Thyroid gland (tissue), 4 donors: ENCODE data around the gene PTCD2. TPM values are rescaled to one million over a fixed set of nuclear protein-coding genes. Genes with fewer than 3 reads are reported as not detected.
A peak's percentile ranks its signal among the peaks of the same experiment; 100 is the strongest.

Source experiments
- DNase-seq, 2 donors: peaks; one replicate each; pipeline ENCODE4 v3.0.0-alpha.2; 2019
- H3K27ac ChIP-seq, 3 donors: fragments of 200-600 bp; sonication (generic); 1 replicate in 2 of 3; 2 replicates in 1 of 3; pipeline ENCODE4 v1.5.1; 2016 to 2019; ENCODE audit warnings: mild to moderate bottlenecking in 1 of 3, moderate library complexity in 1 of 3
- H3K27me3 ChIP-seq: fragments of 200-600 bp; sonication (generic); one replicate; pipeline ENCODE4 v1.5.1; 2019
- H3K36me3 ChIP-seq, 2 donors: fragments of 200-600 bp; sonication (generic); one replicate each; pipeline ENCODE4 v1.5.1; 2016 to 2019
- H3K4me1 ChIP-seq, 2 donors: fragments of 200-600 bp; sonication (generic); one replicate each; pipeline ENCODE4 v1.5.1; 2017 to 2019
- H3K4me3 ChIP-seq, 3 donors: fragments of 200-600 bp; sonication (generic); replicated peaks in 1 of 3; 1 replicate in 2 of 3; 2 replicates in 1 of 3; pipeline ENCODE4 v1.5.1; 2016; ENCODE audit warnings: mild to moderate bottlenecking in 1 of 3
- H3K9me3 ChIP-seq: fragments of 200-600 bp; sonication (generic); one replicate; pipeline ENCODE4 v1.5.1; 2017
- POLR2A ChIP-seq, 2 donors: fragments of 450-650 bp; IDR thresholded peaks; one replicate each; pipeline ENCODE4 v1.6.1; 2017; ENCODE audit warnings: antibody characterized with exemption in 2 of 2, mild to moderate bottlenecking in 2 of 2, moderate library complexity in 1 of 2
- WGBS, 2 donors: methylation state at CpG; one replicate each; pipeline ENCODE4 v1.1.5; 2017; 5-methylcytosine and 5-hydroxymethylcytosine counted together
- intact Hi-C: fragments of 100-400 bp; cut with DNase I; formaldehyde crosslinking; loops from one replicate; pipeline ENCODE4 v1.15.1; 2023
- total RNA-seq, 4 donors: library from RNA; depleted of rRNA; stranded (reverse); fragments of >200 nt; gene quantifications; one replicate each; pipeline ENCODE4 v1.2.3, GENCODE V29; 2016
- TF ChIP-seq, protein P1 (sequence below), 6 experiments: fragments of 200-600 bp in 3 of 6; fragments of 450-650 bp in 3 of 6; sonication (generic) in 3 of 6; IDR thresholded peaks; one replicate each; pipeline ENCODE4 v1.5.1; 2016 to 2019; ENCODE audit warnings: antibody characterized with exemption in 6 of 6, mild to moderate bottlenecking in 2 of 6, inconsistent platforms in 1 of 6, moderate library complexity in 1 of 6

PTCD2 gene
- total RNA-seq, 4 donors from 2014 or later: 7.8 to 15.9 (median 11.5) TPM

DNA sequence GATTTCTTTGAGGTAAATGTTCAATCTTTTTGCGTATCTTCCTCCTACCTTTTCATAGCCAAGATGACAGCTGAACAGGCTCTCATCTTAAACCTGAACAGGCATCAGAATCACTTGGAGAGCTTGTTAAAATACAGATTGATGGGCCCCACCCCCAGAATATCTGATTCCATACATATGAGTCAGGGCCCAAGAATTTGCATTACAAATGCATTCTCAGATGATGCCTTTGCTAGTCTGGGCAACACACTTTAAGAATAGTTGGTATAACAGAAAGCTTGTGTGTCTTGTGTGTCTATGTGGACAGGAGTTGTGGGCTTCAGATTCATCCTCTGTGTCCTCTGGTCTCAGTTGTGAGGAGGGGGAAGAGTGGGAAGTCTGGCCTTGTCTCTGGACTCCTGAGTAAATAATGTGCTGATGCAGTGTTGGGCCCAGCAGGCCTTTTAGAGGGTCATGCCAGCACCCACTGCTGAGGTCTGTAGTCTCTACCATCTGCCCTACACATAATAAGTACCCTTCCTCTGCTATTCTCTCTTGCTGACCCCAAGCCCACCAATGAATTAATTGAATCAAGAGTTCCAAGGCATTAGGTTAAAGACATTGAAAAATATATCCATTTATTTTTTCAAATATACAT is 43.1 kb downstream of the PTCD2 start:
- no peaks in the 10 kb centered on the region for H3K36me3 ChIP-seq
- no peak for DNase-seq
- no peak for TF ChIP-seq POLR2A (IDR thresholded peaks at IDR 0.05)
- TF ChIP-seq, protein P1, sequence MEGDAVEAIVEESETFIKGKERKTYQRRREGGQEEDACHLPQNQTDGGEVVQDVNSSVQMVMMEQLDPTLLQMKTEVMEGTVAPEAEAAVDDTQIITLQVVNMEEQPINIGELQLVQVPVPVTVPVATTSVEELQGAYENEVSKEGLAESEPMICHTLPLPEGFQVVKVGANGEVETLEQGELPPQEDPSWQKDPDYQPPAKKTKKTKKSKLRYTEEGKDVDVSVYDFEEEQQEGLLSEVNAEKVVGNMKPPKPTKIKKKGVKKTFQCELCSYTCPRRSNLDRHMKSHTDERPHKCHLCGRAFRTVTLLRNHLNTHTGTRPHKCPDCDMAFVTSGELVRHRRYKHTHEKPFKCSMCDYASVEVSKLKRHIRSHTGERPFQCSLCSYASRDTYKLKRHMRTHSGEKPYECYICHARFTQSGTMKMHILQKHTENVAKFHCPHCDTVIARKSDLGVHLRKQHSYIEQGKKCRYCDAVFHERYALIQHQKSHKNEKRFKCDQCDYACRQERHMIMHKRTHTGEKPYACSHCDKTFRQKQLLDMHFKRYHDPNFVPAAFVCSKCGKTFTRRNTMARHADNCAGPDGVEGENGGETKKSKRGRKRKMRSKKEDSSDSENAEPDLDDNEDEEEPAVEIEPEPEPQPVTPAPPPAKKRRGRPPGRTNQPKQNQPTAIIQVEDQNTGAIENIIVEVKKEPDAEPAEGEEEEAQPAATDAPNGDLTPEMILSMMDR (IDR thresholded peaks at IDR 0.05): no peak
- WGBS, 2 donors: 93 to 98% methylated on average over 1 of the region's 1 CpG
- H3K27ac ChIP-seq: no peak overlapping the region
- intact Hi-C loops: loop anchor here (10.0 kb wide), 1 partner anchor 452 kb away; the partner anchor contains the start of gene TNPO1
- no peaks in the 10 kb centered on the region for H3K27me3 ChIP-seq
- peaks cover 8 to 9% of the 10 kb centered on the region in 2 donors for H3K4me1 ChIP-seq
- no peak overlapping the region for H3K4me3 ChIP-seq
- H3K9me3 ChIP-seq: no peaks in the 10 kb centered on the region

DNA sequence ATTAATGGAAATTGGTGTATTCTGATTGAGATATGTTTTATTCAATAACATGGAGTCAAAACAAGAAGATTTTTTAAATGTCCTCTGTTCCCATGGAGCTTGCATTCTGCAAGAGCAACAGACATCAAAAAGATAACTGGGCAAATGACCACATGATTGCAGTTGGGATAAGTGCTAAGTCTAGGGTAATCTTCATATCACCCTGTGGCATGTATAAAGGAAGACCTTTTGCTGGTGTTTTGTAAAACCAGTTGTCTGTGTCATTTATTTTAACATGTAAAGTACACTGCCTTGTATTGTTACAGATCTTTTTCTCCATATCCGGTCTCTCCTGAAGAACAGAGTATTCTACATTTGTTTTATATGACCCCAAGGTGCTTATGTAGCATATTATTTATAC is 44.0 kb downstream of the PTCD2 start:
- no peaks in the 10 kb centered on the region for H3K9me3 ChIP-seq
- no peak for TF ChIP-seq POLR2A (IDR thresholded peaks at IDR 0.05)
- TF ChIP-seq, protein P1 (IDR thresholded peaks at IDR 0.05): no peak
- H3K4me3 ChIP-seq: no peak overlapping the region
- peaks cover 5 to 9% of the 10 kb centered on the region in 2 donors for H3K4me1 ChIP-seq
- H3K36me3 ChIP-seq: no peaks in the 10 kb centered on the region
- no peaks in the 10 kb centered on the region for H3K27me3 ChIP-seq
- no peak overlapping the region for H3K27ac ChIP-seq
- WGBS, 2 donors: 95 to 100% methylated on average over 1 of the region's 1 CpG
- intact Hi-C loops: loop anchor here (10.0 kb wide), 1 partner anchor 451 kb away; the partner anchor contains the start of gene TNPO1
- DNase-seq: no peak

DNA sequence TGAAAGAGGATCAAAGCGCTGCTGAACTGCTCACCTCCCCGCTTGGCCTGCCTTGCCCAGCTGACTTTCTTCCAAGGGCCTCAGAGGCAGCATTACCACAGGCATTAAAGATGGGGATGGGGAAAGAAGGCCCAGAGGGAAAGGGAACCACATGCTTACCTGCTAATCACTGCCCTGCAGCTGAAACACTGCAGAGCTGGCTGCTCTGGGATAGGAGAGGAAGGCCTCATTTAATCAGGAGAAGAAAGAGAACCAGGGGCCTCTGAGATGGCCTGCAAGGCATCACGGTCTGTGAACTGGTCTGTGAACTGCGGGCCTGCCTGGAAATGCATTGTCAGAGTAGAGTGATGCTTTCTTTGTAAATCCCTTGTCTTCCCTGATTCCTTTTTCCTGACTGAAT is 44.8 kb downstream of the PTCD2 start:
- Histone ChIP-seq H3K9me3 (no peaks in the 10 kb centered on the region), H3K27me3 (no peaks in the 10 kb centered on the region), H3K4me3 (no peak overlapping the region), H3K36me3 (no peaks in the 10 kb centered on the region), H3K27ac (no peak overlapping the region), H3K4me1 (peaks cover 5 to 9% of the 10 kb centered on the region in 2 donors)
- 90 to 100% methylated on average over 4 of the region's 4 CpGs for WGBS, 2 donors
- TF ChIP-seq, protein P1 (IDR thresholded peaks at IDR 0.05): no peak
- TF ChIP-seq POLR2A (IDR thresholded peaks at IDR 0.05): no peak
- intact Hi-C loops: loop anchor here (5.0 to 10.0 kb wide), 2 partner anchors 157 to 450 kb away; partner anchors contain the start of gene TNPO1
- no peak for DNase-seq

DNA sequence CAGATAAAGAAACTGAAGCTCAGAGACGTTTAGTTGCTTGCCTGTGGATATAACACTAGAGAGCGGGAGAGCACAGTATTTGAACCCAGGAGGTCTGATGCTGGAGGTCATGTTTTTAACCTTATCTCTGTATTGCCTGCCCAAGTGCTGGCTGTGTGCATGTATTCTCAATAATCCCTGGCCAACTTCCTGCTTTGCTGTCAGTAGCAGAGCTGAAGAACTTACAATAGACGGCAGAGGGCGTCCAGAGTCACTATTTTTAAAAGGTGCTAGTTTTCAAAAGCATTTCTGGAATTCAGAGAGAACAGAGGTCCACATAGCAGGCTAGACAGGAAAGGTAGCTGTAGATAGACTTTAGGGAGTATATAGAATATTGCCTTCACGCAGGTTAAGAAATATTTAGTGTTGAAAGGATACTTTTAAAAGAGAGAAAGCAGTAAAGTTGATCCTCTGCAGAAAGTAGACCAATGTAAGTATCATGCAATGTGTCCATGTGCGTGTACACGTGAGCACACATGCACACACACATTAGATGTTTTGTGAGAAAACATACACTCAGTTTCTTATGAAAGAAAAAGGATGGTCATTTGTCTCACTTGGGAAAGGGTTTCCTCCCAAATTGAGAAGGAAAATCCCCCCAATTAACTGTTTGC is 46.3 kb downstream of the PTCD2 start:
- WGBS, 2 donors: 39 to 41% methylated on average over 7 of the region's 7 CpGs
- no peak overlapping the region for H3K27ac ChIP-seq
- no peaks in the 10 kb centered on the region for H3K9me3 ChIP-seq
- H3K4me1 ChIP-seq: peaks cover 5 to 9% of the 10 kb centered on the region in 2 donors
- no peaks in the 10 kb centered on the region for H3K27me3 ChIP-seq
- H3K36me3 ChIP-seq: no peaks in the 10 kb centered on the region
- no peak overlapping the region for H3K4me3 ChIP-seq
- DNase-seq: peak; percentile 80
- intact Hi-C loops: loop anchor here (5.0 to 10.0 kb wide), 2 partner anchors 156 to 448 kb away; partner anchors contain the start of gene TNPO1
- TF ChIP-seq, protein P1 (IDR thresholded peaks at IDR 0.05): peak; percentile 41 to 93 (median 81)
- no peak for TF ChIP-seq POLR2A (IDR thresholded peaks at IDR 0.05)

DNA sequence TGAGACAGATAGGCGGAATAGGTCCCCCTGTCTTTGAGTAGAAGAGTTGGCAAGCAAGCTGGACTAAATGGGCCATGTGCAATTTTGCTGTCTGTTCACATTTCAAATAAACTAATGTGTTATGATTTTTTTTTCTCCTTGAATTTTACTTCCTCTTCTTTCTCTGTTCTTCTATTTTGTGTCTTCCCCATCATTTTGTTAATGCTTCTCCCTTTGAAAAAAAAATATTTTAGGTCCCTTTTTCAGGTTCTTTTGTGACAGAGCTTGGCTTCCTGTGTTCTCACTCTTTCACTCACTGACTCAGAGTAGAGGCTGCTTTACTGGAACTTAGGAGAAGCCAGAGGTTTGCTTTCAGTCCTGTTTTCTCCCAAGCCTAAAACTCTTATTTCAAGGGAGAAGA is 48.1 kb downstream of the PTCD2 start:
- no peaks in the 10 kb centered on the region for H3K9me3 ChIP-seq
- TF ChIP-seq, protein P1 (IDR thresholded peaks at IDR 0.05): no peak
- no peak for TF ChIP-seq POLR2A (IDR thresholded peaks at IDR 0.05)
- 93 to 100% methylated on average over 1 of the region's 1 CpG for WGBS, 2 donors
- no peak for DNase-seq
- peaks cover 5 to 9% of the 10 kb centered on the region in 2 donors for H3K4me1 ChIP-seq
- H3K4me3 ChIP-seq: no peak overlapping the region
- H3K36me3 ChIP-seq: no peaks in the 10 kb centered on the region
- intact Hi-C loops: loop anchor here (5.0 to 10.0 kb wide), 2 partner anchors 154 to 447 kb away; partner anchors contain the start of gene TNPO1
- no peak overlapping the region for H3K27ac ChIP-seq
- H3K27me3 ChIP-seq: no peaks in the 10 kb centered on the region
